Measurements from ENCODE around the gene WASHC4. TPM values are rescaled to one million over a fixed set of nuclear protein-coding genes. Genes with fewer than 3 reads are reported as not detected.

The WASHC4 gene
- polyA plus RNA-seq, 1 of the 3 experiments (the other 2 are of a cell fraction): 11.2 TPM

- Histone ChIP-seq H3K36me3 (replicated peaks in 1 of 2; ENCODE audit: control insufficient read depth in 1 of 2, insufficient read depth in 2 of 2, low read length in 1 of 2) (peaks cover 79 to 88% of the 10 kb centered on the region in 2 experiments), H3K27ac (ENCODE audit: low read depth in 2 of 2, low read length in 1 of 2) (no peak overlapping the region), H3F3A (replicated peaks; ENCODE audit: insufficient read depth) (peaks cover 22% of the 10 kb centered on the region), H3K9me3 (no peaks in the 10 kb centered on the region), H3K9me2 (no peaks in the 10 kb centered on the region), H3K79me2 (ENCODE audit: insufficient read depth) (peaks cover 38% of the 10 kb centered on the region), H3K4me1 (ENCODE audit: control insufficient read depth in 1 of 2, insufficient read depth in 2 of 2, low read depth in 1 of 2, low read length in 1 of 2) (peaks cover 2 to 13% of the 10 kb centered on the region in 2 experiments; a peak in 3 of 4 replicates), H3K4me3 (ENCODE audit: low read depth in 2 of 2, low read length in 1 of 2) (no peak overlapping the region), H3K9ac (no peak overlapping the region), H3K27me3 (ENCODE audit: insufficient read depth) (no peaks in the 10 kb centered on the region), H4K20me1 (ENCODE audit: insufficient read depth) (no peaks in the 10 kb centered on the region), H3K4me2 (no peak overlapping the region), H2AFZ (ENCODE audit: low read depth) (no peak overlapping the region)
- no peak for DNase-seq
- no peak for TF ChIP-seq JUND (IDR thresholded peaks at IDR 0.05)
- no peak for TF ChIP-seq FOSL2 (IDR thresholded peaks at IDR 0.05; ENCODE audit: borderline replicate concordance, low read depth)
- no peak for TF ChIP-seq PBX3 (IDR thresholded peaks at IDR 0.05)
- no peak for TF ChIP-seq RAD21 (IDR thresholded peaks at IDR 0.05; ENCODE audit: low read length)
- no peak for TF ChIP-seq NFIC (IDR thresholded peaks at IDR 0.05; ENCODE audit: borderline replicate concordance)
- TF ChIP-seq USF1 (IDR thresholded peaks at IDR 0.05; ENCODE audit: borderline replicate concordance, low read depth): no peak
- no peak for TF ChIP-seq CTCF (IDR thresholded peaks at IDR 0.05)
- no peak for TF ChIP-seq TAF1 (IDR thresholded peaks at IDR 0.05; ENCODE audit: borderline replicate concordance, low read depth, low read length)
- no peak for TF ChIP-seq RCOR1 (IDR thresholded peaks at IDR 0.05; ENCODE audit: low read length)
- no peak for TF ChIP-seq REST (IDR thresholded peaks at IDR 0.05; ENCODE audit: low read depth, low read length)
- no peak for TF ChIP-seq RFX5 (IDR thresholded peaks at IDR 0.05; ENCODE audit: low read length)
- no peak for TF ChIP-seq MXI1 (IDR thresholded peaks at IDR 0.05; ENCODE audit: low read depth, low read length)
- no peak for TF ChIP-seq SIN3A (IDR thresholded peaks at IDR 0.05; ENCODE audit: borderline replicate concordance, low read depth, low read length)
- TF ChIP-seq SMC3 (IDR thresholded peaks at IDR 0.05; ENCODE audit: low read depth, low read length): no peak
- TF ChIP-seq GATA2 (CRISPR knock-in tag; IDR thresholded peaks at IDR 0.05): no peak
- no peak for TF ChIP-seq FOXJ3 (CRISPR knock-in tag; IDR thresholded peaks at IDR 0.05)
- ChIA-PET POLR2A (interaction anchor here (1.1 kb wide), 1 partner anchor 13 kb away, joined by 3 read pairs; no protein-coding TSS in a partner anchor), CTCF (interaction anchor here (0.9 to 1.4 kb wide), 2 partner anchors 20 to 60 kb away, joined by 3 to 4 read pairs; no protein-coding TSS in a partner anchor)
- 96% methylated on average over 6 of the region's 6 CpGs for WGBS (ENCODE audit: low lambda C conversion rate)
Observed at GRCh38 chr12:105202202-105202601, 94.7 kb downstream of the WASHC4 start.

Data from SK-N-SH (cell line).